Mucosa of descending colon (tissue), 3 donors: ENCODE results near the gene TEAD1. TPM values are rescaled to one million over a fixed set of nuclear protein-coding genes. Genes with fewer than 3 reads are reported as not detected.

ENCODE experiments used
- ATAC-seq: fragments of 200-7000 bp; cut with Tn5 transposase; one replicate; pipeline ENCODE4 v1.9.1; 2020; ENCODE audit warnings: mild to moderate bottlenecking, moderate library complexity
- DNase-seq, 3 donors: peaks; one replicate each; pipeline ENCODE4 v3.0.0-alpha.2; 2020
- H3K36me3 ChIP-seq: fragments of 200-600 bp; one replicate; pipeline ENCODE4 v1.8.0; 2021; ENCODE audit warnings: low read depth, mild to moderate bottlenecking
- H3K4me1 ChIP-seq: fragments of 200-600 bp; one replicate; pipeline ENCODE4 v1.8.0; 2021; ENCODE audit warnings: low read depth, mild to moderate bottlenecking
- H3K4me3 ChIP-seq: fragments of 200-600 bp; one replicate; pipeline ENCODE4 v1.8.0; 2021; ENCODE audit warnings: mild to moderate bottlenecking
- H3K9me3 ChIP-seq: fragments of 200-600 bp; one replicate; pipeline ENCODE4 v1.8.0; 2021; ENCODE audit warnings: mild to moderate bottlenecking
- CTCF ChIP-seq: fragments of 200-600 bp; IDR thresholded peaks from one replicate; pipeline ENCODE4 v1.8.0; 2022; ENCODE audit warnings: antibody characterized with exemption, mild to moderate bottlenecking
- intact Hi-C, 2 donors: fragments of 100-400 bp; cut with DNase I in 1 of 2; cut with micrococcal nuclease in 1 of 2; formaldehyde crosslinking; loops; one replicate each; pipeline versions ENCODE4 v1.11.0 to v1.11.1; 2022; cut with DNase I, micrococcal nuclease
- total RNA-seq, 3 donors: library from RNA; stranded (reverse); fragmentation: NEBNext Ultra II Directional in 2 of 3; extraction: Animal tissue kit (Norgen Biotek cat#: 25700) in 2 of 3; gene quantifications; one replicate each; pipeline versions ENCODE4 v1.2.1 to v1.2.4, GENCODE V29; 2021 to 2023
- donor health status: DM: no; HTN: no; CAD: no; lungs with moderate emphysema.
- donor health status: DM: no; HTN: no; CAD: no.
- donor health status: DM: no; HTN: yes; CAD: no.

The TEAD1 gene
- total RNA-seq, 3 donors from 2014 or later: 33.2 to 196 (median 41.1) TPM

DNA sequence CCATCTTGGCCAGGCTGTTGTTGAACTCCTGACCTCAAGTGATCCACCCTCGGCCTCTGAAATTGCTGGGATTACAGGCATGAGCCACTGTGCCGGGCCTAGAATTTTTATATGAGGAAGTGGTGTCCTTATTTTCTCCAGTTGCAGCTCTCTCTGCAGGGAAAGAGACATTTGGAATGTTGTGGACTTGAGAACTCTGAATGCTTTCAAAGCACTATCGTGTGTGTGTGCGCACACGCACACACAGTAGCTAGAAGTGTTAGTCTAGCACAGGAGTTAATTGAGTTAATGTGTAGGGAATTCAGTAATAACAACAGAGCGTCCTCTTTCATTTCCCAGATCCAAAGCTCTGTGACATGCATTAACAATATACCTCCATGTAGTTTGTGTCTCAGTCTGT is 170.9 kb downstream of the TEAD1 start:
- Histone ChIP-seq H3K4me1 (peaks cover 31% of the 10 kb centered on the region), H3K4me3 (no peak overlapping the region), H3K36me3 (no peaks in the 10 kb centered on the region), H3K9me3 (no peaks in the 10 kb centered on the region)
- DNase-seq (peak in 1 of 3 donors; percentile 58), ATAC-seq (peak; percentile 53)
- intact Hi-C loops: no loop called here
- no peak for TF ChIP-seq CTCF

- Histone ChIP-seq H3K36me3 (no peaks in the 10 kb centered on the region), H3K9me3 (no peaks in the 10 kb centered on the region), H3K4me1 (peaks cover 31% of the 10 kb centered on the region), H3K4me3 (no peak overlapping the region)
- DNase-seq (peak; percentile 62 to 69 (median 67)), ATAC-seq (peak; percentile 90)
- TF ChIP-seq CTCF: no peak
- intact Hi-C loops: no loop called here
These were observed 171.6 kb downstream of the TEAD1 start for GRCh38 chr11:12845739-12846358.

DNA sequence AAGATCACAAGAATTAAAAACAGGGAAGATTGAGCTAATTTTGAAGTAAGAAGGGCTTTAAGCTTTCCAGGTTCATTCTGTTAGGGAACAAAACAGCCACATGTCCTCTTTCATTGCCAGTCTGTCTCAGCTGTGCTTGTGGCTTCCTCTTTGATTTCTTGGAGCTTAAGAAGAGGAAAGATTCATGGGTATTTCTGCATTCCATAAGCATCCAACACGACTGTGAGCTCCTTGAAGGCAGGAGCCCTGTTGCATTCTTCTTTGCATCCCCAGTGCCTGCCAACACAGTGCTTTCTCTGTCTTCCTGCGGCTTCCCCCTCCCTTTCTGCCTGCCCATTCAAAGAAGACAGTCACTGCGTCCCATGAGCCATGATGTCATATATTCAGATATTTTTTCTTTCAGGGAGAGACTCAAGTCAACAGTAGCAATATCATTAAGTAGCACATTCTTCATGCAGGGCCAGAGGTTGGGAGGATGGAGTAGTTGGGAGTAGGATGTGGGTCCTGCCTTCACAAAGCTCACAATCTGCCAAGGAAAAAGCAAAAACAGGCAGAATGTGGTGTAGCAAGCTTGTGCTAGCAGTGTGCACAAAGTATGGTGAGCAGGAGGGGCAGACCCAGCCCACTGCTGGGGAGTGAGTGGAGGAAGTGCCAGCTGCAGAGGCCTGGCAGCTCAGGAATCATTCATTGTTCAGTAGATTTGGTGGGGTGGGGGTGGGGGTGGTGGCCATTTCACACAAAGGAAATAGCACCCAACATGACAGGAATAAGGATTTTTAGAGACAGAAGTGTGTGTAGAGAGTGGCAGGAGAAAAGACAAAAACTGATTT is 172.8 kb downstream of the TEAD1 start:
- intact Hi-C loops: no loop called here

DNA sequence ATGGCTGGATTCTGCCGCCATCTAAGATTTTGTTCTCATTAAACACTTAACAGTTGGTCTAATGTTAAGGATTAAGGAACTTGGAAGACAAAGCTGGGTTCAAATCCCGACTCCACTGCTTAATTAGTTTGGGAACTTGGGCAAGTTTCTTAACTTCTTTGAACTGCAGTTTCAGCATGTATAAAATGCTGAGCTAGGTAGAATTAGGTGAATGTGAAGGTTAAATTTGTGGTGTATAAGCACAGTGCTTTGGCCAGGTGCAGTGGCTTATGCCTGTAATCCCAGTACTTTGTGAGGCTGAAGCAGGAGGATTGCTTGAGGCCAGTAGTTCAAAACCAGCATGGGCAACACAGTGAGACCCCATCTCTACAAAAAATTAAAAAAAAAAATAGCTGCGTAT is 174.2 kb downstream of the TEAD1 start:
- intact Hi-C loops: no loop called here
- ATAC-seq (no peak), DNase-seq (no peak)
- H3K4me1 ChIP-seq: peaks cover 34% of the 10 kb centered on the region
- H3K36me3 ChIP-seq: no peaks in the 10 kb centered on the region
- no peak overlapping the region for H3K4me3 ChIP-seq
- H3K9me3 ChIP-seq: no peaks in the 10 kb centered on the region
- TF ChIP-seq CTCF: no peak

More for the DNA sequence above, 172.8 kb downstream of the TEAD1 start:
- Histone ChIP-seq H3K4me1 (peaks cover 31% of the 10 kb centered on the region), H3K9me3 (no peaks in the 10 kb centered on the region), H3K4me3 (no peak overlapping the region), H3K36me3 (no peaks in the 10 kb centered on the region)
- ATAC-seq (no peak), DNase-seq (no peak)
- no peak for TF ChIP-seq CTCF

DNA sequence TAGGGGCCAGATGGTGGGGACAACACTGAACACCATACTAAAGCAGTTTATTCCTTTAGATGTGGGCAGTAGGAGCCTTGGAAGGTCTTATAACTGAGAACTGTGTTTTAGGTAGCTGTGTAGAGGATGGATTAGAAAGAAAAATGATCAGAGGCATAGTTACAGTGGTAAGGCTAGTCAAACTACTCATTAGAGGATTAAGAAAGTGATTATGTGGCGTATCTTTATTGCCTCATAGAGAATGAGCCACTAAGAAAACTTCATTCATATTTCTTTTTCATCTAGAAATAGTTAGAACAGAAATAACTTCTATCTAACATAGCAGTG is 179.1 kb downstream of the TEAD1 start:
- peaks cover 29% of the 10 kb centered on the region for H3K4me1 ChIP-seq

More for the DNA sequence above, 179.1 kb downstream of the TEAD1 start:
- H3K36me3 ChIP-seq: no peaks in the 10 kb centered on the region
- ATAC-seq (no peak), DNase-seq (no peak)
- no peaks in the 10 kb centered on the region for H3K9me3 ChIP-seq
- intact Hi-C loops: no loop called here
- no peak for TF ChIP-seq CTCF
- no peak overlapping the region for H3K4me3 ChIP-seq
